NCI-H1048 (cell line): ENCODE measurements around the gene C16orf78.

Experiments
- DNase-seq: peaks from one replicate; lab custom pipeline; 2025; lab: John Stamatoyannopoulos, UW

C16orf78 gene

GRCh38 chr16:49373504-49373903, at the start of gene C16orf78:
Gene C16orf78, plus strand, starts transcription at chr16:49373804. Its CDS starts 136 bp downstream, at chr16:49373940.
- no peak for DNase-seq

- no peak for DNase-seq
Observed at GRCh38 chr16:49324703-49325102, 48.9 kb upstream of the C16orf78 start.

GRCh38 chr16:49327466-49327865, 46.1 kb upstream of the C16orf78 start:
- no peak for DNase-seq

- DNase-seq = no peak
Observed at GRCh38 chr16:49328325-49328724, 45.3 kb upstream of the C16orf78 start.

- no peak for DNase-seq
Observed at GRCh38 chr16:49330562-49331201, 42.9 kb upstream of the C16orf78 start.

GRCh38 chr16:49332589-49333258, 40.9 kb upstream of the C16orf78 start:
- DNase-seq = no peak

- DNase-seq = no peak
Observed at GRCh38 chr16:49333259-49333597, 40.4 kb upstream of the C16orf78 start.

- no peak for DNase-seq
Observed at GRCh38 chr16:49335828-49336227, 37.8 kb upstream of the C16orf78 start.

- no peak for DNase-seq
Observed at GRCh38 chr16:49336581-49336980, 37.0 kb upstream of the C16orf78 start.

GRCh38 chr16:49337814-49338350, 35.7 kb upstream of the C16orf78 start:
- DNase-seq = no peak

- DNase-seq = no peak
Observed at GRCh38 chr16:49338611-49339265, 34.9 kb upstream of the C16orf78 start.

- no peak for DNase-seq
Observed at GRCh38 chr16:49340466-49340865, 33.1 kb upstream of the C16orf78 start.

- no peak for DNase-seq
Observed at GRCh38 chr16:49341706-49342105, 31.9 kb upstream of the C16orf78 start.

GRCh38 chr16:49342336-49343265, 31.0 kb upstream of the C16orf78 start:
- DNase-seq = no peak

GRCh38 chr16:49343291-49343690, 30.3 kb upstream of the C16orf78 start:
- no peak for DNase-seq

- no peak for DNase-seq
Observed at GRCh38 chr16:49344401-49344800, 29.2 kb upstream of the C16orf78 start.

GRCh38 chr16:49345829-49346228, 27.8 kb upstream of the C16orf78 start:
- no peak for DNase-seq

GRCh38 chr16:49346459-49346858, 27.1 kb upstream of the C16orf78 start:
- DNase-seq = no peak

GRCh38 chr16:49347476-49347875, 26.1 kb upstream of the C16orf78 start:
- DNase-seq = no peak

GRCh38 chr16:49348408-49349176, 25.0 kb upstream of the C16orf78 start:
- DNase-seq = no peak
